MM.1S (cell line): ENCODE results near the gene ZNF787.
"Not testable (repeated sequence)": the region's sequence is repeated elsewhere in the genome, so short reads cannot be mapped to it uniquely, and the experiment has no call there.

ENCODE experiments used
- DNase-seq: peaks from one replicate; pipeline ENCODE4 v3.0.0-alpha.2; 2015
- H2AFZ ChIP-seq: fragments of 300-600 bp; sonication (generic); 2 replicates; pipeline ENCODE4 v1.6.0; 2016; ENCODE audit warnings: antibody characterized with exemption, low read length
- H3F3A ChIP-seq: fragments of 300-600 bp; sonication (generic); 2 replicates; pipeline ENCODE4 v1.6.1; 2016; ENCODE audit warnings: mild to moderate bottlenecking, antibody characterized with exemption, low read length, moderate library complexity, mixed read lengths; ENCODE audit not compliant: insufficient read depth
- H3K27ac ChIP-seq: fragments of 300-600 bp; sonication (generic); 2 replicates; pipeline ENCODE4 v1.5.1; 2016; ENCODE audit warnings: mild to moderate bottlenecking, low read length
- H3K27me3 ChIP-seq: fragments of 300-600 bp; sonication (generic); replicated peaks from 2 replicates; pipeline ENCODE4 v1.6.0; 2016; ENCODE audit warnings: low read length; ENCODE audit not compliant: insufficient read depth
- H3K36me3 ChIP-seq: fragments of 300-600 bp; sonication (generic); replicated peaks from 2 replicates; pipeline ENCODE4 v1.6.1; 2016; ENCODE audit warnings: mild to moderate bottlenecking, low read length, mixed read lengths; ENCODE audit not compliant: insufficient read depth
- H3K4me1 ChIP-seq: fragments of 300-600 bp; sonication (generic); 2 replicates; pipeline ENCODE4 v1.6.1; 2016; ENCODE audit warnings: low read length, mixed read lengths
- H3K4me2 ChIP-seq: fragments of 300-600 bp; sonication (generic); 2 replicates; pipeline ENCODE4 v1.6.0; 2016; ENCODE audit warnings: low read depth, low read length
- H3K4me3 ChIP-seq: fragments of 300-600 bp; sonication (generic); 2 replicates; pipeline ENCODE4 v1.5.1; 2016; ENCODE audit warnings: low read length, mixed read lengths
- H3K79me2 ChIP-seq: fragments of 300-600 bp; sonication (generic); 2 replicates; pipeline ENCODE4 v1.6.1; 2016; ENCODE audit warnings: mixed run types, low read length, mixed read lengths
- H3K9ac ChIP-seq: fragments of 300-600 bp; sonication (generic); 2 replicates; pipeline ENCODE4 v1.6.1; 2016; ENCODE audit warnings: low read length, mixed read lengths
- H3K9me2 ChIP-seq: fragments of 300-600 bp; sonication (generic); replicated peaks from 2 replicates; pipeline ENCODE4 v1.6.1; 2016; ENCODE audit warnings: mild to moderate bottlenecking, low read length, mixed read lengths; ENCODE audit not compliant: insufficient read depth
- H3K9me3 ChIP-seq: fragments of 300-600 bp; sonication (generic); replicated peaks from 2 replicates; pipeline ENCODE4 v1.6.1; 2016; ENCODE audit warnings: mild to moderate bottlenecking, low read length, mixed read lengths; ENCODE audit not compliant: insufficient read depth
- H4K20me1 ChIP-seq: fragments of 300-600 bp; sonication (generic); 2 replicates; pipeline ENCODE4 v1.6.1; 2016; ENCODE audit warnings: mild to moderate bottlenecking, low read length, moderate library complexity, mixed read lengths; ENCODE audit not compliant: insufficient read depth
- CTCF ChIP-seq: fragments of 300-600 bp; sonication (generic); IDR thresholded peaks from 2 replicates; pipeline ENCODE4 v1.5.1; 2016; ENCODE audit warnings: antibody characterized with exemption, low read length, mixed read lengths
- EZH2 ChIP-seq: fragments of 300-600 bp; sonication (generic); optimal IDR thresholded peaks from 2 replicates; pipeline ENCODE3; 2017; ENCODE audit warnings: low read depth, mild to moderate bottlenecking, antibody characterized with exemption, low read length, mixed read lengths
- EZH2phosphoT487 ChIP-seq: fragments of 300-600 bp; sonication (generic); IDR thresholded peaks from 2 replicates; pipeline ENCODE4 v1.6.1; 2018; ENCODE audit warnings: antibody characterized with exemption, low read length

The ZNF787 gene

GRCh38 chr19:56101095-56101494, 20.0 kb downstream of the ZNF787 start:
- Histone ChIP-seq H3K9me2 (no peaks in the 10 kb centered on the region), H3K9ac (no peak overlapping the region), H3K27me3 (no peaks in the 10 kb centered on the region), H3K4me1 (no peaks in the 10 kb centered on the region), H3K4me2 (no peak overlapping the region), H3K27ac (no peak overlapping the region), H3K36me3 (peaks cover 3% of the 10 kb centered on the region; the same call in 1 of the 2 replicates), H2AFZ (no peak overlapping the region), H3K9me3 (no peaks in the 10 kb centered on the region), H3F3A (no peaks in the 10 kb centered on the region), H4K20me1 (no peaks in the 10 kb centered on the region), H3K79me2 (peaks cover 72% of the 10 kb centered on the region), H3K4me3 (no peak overlapping the region)
- no peak for TF ChIP-seq EZH2phosphoT487
- no peak for TF ChIP-seq CTCF
- TF ChIP-seq EZH2 = no peak
- no peak for DNase-seq

- Histone ChIP-seq H4K20me1 (no peaks in the 10 kb centered on the region), H3K4me1 (no peaks in the 10 kb centered on the region)
Measured at GRCh38 chr19:56099638-56100539, 21.2 kb downstream of the ZNF787 start.

GRCh38 chr19:56098731-56099568, 22.1 kb downstream of the ZNF787 start:
- H3K9me3 ChIP-seq = no peaks in the 10 kb centered on the region
- no peaks in the 10 kb centered on the region for H4K20me1 ChIP-seq
- H3K9ac ChIP-seq = no peak overlapping the region
- H3K27ac ChIP-seq = no peak overlapping the region
- no peak for TF ChIP-seq EZH2
- H3K4me3 ChIP-seq = no peak overlapping the region
- DNase-seq = no peak
- no peak overlapping the region for H2AFZ ChIP-seq
- peaks cover 3% of the 10 kb centered on the region; the same call in 1 of the 2 replicates for H3K36me3 ChIP-seq
- H3K79me2 ChIP-seq = peaks cover 63% of the 10 kb centered on the region
- no peaks in the 10 kb centered on the region for H3K9me2 ChIP-seq
- H3K4me2 ChIP-seq = no peak overlapping the region
- no peaks in the 10 kb centered on the region for H3K4me1 ChIP-seq
- H3F3A ChIP-seq = no peaks in the 10 kb centered on the region
- H3K27me3 ChIP-seq = no peaks in the 10 kb centered on the region

More at GRCh38 chr19:56099638-56100539, 21.2 kb downstream of the ZNF787 start:
- no peaks in the 10 kb centered on the region for H3K27me3 ChIP-seq
- no peak for DNase-seq
- peaks cover 3% of the 10 kb centered on the region; the same call in 1 of the 2 replicates for H3K36me3 ChIP-seq
- no peaks in the 10 kb centered on the region for H3F3A ChIP-seq
- no peaks in the 10 kb centered on the region for H3K9me2 ChIP-seq
- no peak overlapping the region for H3K27ac ChIP-seq
- H3K9ac ChIP-seq = no peak overlapping the region
- H3K79me2 ChIP-seq = peaks cover 70% of the 10 kb centered on the region
- no peak overlapping the region for H2AFZ ChIP-seq
- no peaks in the 10 kb centered on the region for H3K9me3 ChIP-seq
- H3K4me3 ChIP-seq = no peak overlapping the region
- no peak overlapping the region for H3K4me2 ChIP-seq
- no peak for TF ChIP-seq CTCF

- H3K9me3 ChIP-seq, H2AFZ ChIP-seq, H3K4me3 ChIP-seq, H3K4me2 ChIP-seq, H3K4me1 ChIP-seq, H3K9ac ChIP-seq, H3K27ac ChIP-seq, H3K9me2 ChIP-seq, H4K20me1 ChIP-seq, H3K36me3 ChIP-seq, H3K27me3 ChIP-seq, DNase-seq, H3F3A ChIP-seq: not testable (repeated sequence)
- H3K79me2 ChIP-seq = peaks cover 66% of the 10 kb centered on the region
Measured at GRCh38 chr19:56098237-56098636, 22.9 kb downstream of the ZNF787 start.
